ENCODE data around the gene SHH. TPM values are rescaled to one million over a fixed set of nuclear protein-coding genes. Genes with fewer than 3 reads are reported as not detected.

Gene SHH
- total RNA-seq, 6 experiments from 2014 or later = 6.8 to 18.6 (median 12.4) TPM

DNA sequence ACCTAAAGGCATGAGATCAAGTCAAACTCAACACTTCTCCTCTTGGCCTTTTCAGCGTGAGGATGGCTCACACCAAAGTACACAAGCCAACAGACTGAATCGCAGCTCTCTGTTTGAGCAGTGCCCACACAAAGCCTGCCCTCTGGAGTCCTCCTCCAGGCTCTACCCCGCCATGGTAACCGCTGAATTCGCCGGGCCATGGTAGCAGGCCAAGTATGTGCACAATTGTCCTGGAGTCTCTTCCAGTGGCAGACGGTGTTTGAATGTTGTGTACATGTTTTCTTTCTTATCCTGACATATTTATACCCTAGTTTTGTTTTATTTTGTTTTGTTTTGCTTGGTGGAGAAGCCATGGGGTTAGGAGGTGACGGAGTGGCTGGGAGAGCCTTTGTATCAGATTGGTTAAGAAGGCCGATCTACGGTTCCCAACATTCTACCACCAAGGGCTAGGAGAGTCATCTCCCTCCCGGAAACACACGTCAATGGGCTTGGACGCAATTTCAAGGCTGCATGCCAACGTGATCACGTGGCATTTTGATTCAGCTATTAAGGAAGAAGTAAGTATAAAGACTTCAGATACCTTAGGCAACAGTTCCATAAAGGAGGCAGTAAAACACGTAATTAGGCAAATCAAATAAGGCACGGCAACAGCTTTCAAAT, 12.1 kb upstream of the SHH start:
- ATAC-seq (no peak), DNase-seq (no peak)
- TF ChIP-seq, protein P1, sequence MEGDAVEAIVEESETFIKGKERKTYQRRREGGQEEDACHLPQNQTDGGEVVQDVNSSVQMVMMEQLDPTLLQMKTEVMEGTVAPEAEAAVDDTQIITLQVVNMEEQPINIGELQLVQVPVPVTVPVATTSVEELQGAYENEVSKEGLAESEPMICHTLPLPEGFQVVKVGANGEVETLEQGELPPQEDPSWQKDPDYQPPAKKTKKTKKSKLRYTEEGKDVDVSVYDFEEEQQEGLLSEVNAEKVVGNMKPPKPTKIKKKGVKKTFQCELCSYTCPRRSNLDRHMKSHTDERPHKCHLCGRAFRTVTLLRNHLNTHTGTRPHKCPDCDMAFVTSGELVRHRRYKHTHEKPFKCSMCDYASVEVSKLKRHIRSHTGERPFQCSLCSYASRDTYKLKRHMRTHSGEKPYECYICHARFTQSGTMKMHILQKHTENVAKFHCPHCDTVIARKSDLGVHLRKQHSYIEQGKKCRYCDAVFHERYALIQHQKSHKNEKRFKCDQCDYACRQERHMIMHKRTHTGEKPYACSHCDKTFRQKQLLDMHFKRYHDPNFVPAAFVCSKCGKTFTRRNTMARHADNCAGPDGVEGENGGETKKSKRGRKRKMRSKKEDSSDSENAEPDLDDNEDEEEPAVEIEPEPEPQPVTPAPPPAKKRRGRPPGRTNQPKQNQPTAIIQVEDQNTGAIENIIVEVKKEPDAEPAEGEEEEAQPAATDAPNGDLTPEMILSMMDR (IDR thresholded peaks at IDR 0.05) = no peak
- no peak for TF ChIP-seq POLR2A (IDR thresholded peaks at IDR 0.05)
- H3K36me3 ChIP-seq = no peaks in the 10 kb centered on the region
- intact Hi-C loops (cut with DNase I) = loop anchor here in 1 of 2 donors (10.0 kb wide), 1 partner anchor 330 kb away; no protein-coding TSS in a partner anchor
- H3K9me3 ChIP-seq = no peaks in the 10 kb centered on the region
- WGBS (ENCODE audit: insufficient coverage, low coverage, low lambda C conversion rate, missing lambda C conversion rate) = 70% methylated on average over 12 of the region's 17 CpGs
- H3K4me3 ChIP-seq = no peak overlapping the region
- H3K27me3 ChIP-seq = no peaks in the 10 kb centered on the region
- H3K4me1 ChIP-seq = no peaks in the 10 kb centered on the region
- no peak overlapping the region for H3K27ac ChIP-seq

DNA sequence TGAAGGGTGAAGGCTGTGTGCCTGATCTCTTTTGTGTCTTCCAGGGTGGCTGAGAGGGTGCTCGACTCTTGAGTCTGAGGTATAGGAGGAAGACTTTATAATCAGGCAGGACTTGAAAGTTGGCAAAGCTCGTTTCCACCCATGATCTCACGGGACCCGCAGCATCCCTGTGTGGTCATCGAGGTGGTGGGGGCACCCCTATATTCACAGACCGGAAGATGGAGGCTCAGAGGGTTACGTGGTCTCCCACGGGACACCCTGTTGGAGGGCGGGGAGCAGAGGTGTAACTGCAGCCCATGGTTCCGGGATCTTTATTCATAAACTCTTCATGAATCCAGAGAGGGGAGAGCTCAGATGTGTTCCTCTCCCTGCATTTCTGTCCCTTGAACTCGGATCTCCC, 9.6 kb upstream of the SHH start:
- intact Hi-C loops (cut with DNase I) = loop anchor here in 1 of 2 donors (10.0 kb wide), 1 partner anchor 333 kb away; no protein-coding TSS in a partner anchor
- peak in 1 of 3 donors; percentile 23 for DNase-seq
- Histone ChIP-seq H3K4me3 (no peak overlapping the region), H3K27ac (no peak overlapping the region), H3K27me3 (no peaks in the 10 kb centered on the region), H3K36me3 (no peaks in the 10 kb centered on the region), H3K9me3 (no peaks in the 10 kb centered on the region), H3K4me1 (no peaks in the 10 kb centered on the region)
- no peak for ATAC-seq
- TF ChIP-seq, protein P1 (IDR thresholded peaks at IDR 0.05) = no peak
- no peak for TF ChIP-seq POLR2A (IDR thresholded peaks at IDR 0.05)
- WGBS (ENCODE audit: insufficient coverage, low coverage, low lambda C conversion rate, missing lambda C conversion rate) = 81% methylated on average over 6 of the region's 11 CpGs

DNA sequence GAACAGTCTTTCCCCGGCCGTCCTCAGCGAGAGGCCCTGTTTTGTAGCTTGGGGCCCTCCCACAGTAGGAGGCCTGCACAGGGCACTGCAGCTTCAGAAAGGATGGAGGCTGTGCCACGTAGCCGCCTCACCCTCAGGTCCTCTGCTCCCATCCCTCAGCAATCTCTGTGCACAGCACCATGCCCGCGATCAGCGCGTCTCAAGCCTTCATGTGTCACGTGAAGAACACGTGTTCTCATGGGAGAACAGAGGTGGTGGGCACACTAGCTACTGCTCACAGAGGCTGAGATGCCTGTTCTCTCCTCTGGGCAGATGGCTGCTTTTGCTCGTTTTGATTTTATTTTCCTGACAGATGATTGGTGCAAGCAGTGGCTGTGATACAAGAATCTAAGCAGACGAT, 8.5 kb upstream of the SHH start:
- Histone ChIP-seq H3K4me1 (no peaks in the 10 kb centered on the region), H3K4me3 (no peak overlapping the region), H3K27me3 (no peaks in the 10 kb centered on the region), H3K9me3 (no peaks in the 10 kb centered on the region), H3K27ac (no peak overlapping the region), H3K36me3 (no peaks in the 10 kb centered on the region)
- DNase-seq (peak in 1 of 3 donors; percentile 40), ATAC-seq (no peak)
- intact Hi-C loops (cut with DNase I) = loop anchor here in 1 of 2 donors (10.0 kb wide), 1 partner anchor 334 kb away; no protein-coding TSS in a partner anchor
- TF ChIP-seq POLR2A (IDR thresholded peaks at IDR 0.05) = no peak
- TF ChIP-seq, protein P1 (IDR thresholded peaks at IDR 0.05) = no peak
- 89% methylated on average over 8 of the region's 13 CpGs for WGBS (ENCODE audit: insufficient coverage, low coverage, low lambda C conversion rate, missing lambda C conversion rate)

DNA sequence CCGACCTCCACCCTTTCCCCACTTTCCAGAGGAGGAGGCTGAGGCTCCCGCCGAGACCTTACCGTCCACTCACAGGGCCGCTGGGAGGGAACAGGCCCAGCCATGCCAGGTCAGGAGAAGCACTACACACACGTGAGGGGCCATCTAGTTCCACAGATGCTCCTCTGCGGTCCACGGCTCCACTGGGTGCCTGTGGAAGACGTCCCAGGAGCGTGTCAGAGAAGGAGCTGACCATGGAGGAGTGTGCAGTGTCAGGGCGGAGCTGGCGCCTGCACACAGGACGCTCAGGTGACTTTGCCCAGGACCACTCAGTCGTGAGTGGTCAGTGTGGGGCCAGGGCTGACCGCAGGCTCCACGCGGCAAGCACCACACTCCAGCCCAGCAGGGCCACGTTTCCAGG, 8.0 kb upstream of the SHH start:
- TF ChIP-seq, protein P1 (IDR thresholded peaks at IDR 0.05) = no peak
- no peak for TF ChIP-seq POLR2A (IDR thresholded peaks at IDR 0.05)
- no peaks in the 10 kb centered on the region for H3K9me3 ChIP-seq
- no peaks in the 10 kb centered on the region for H3K27me3 ChIP-seq
- DNase-seq (peak in 1 of 3 donors; percentile 38), ATAC-seq (no peak)
- no peak overlapping the region for H3K4me3 ChIP-seq
- H3K27ac ChIP-seq = no peak overlapping the region
- H3K4me1 ChIP-seq = no peaks in the 10 kb centered on the region
- 80% methylated on average over 3 of the region's 18 CpGs for WGBS (ENCODE audit: insufficient coverage, low coverage, low lambda C conversion rate, missing lambda C conversion rate)
- intact Hi-C loops (cut with DNase I) = loop anchor here in 1 of 2 donors (10.0 kb wide), 1 partner anchor 335 kb away; no protein-coding TSS in a partner anchor
- H3K36me3 ChIP-seq = no peaks in the 10 kb centered on the region
